ENCODE measurements around the gene TMED10.
"Not testable (repeated sequence)": the region's sequence is repeated elsewhere in the genome, so short reads cannot be mapped to it uniquely, and the experiment has no call there.

TMED10 gene

GRCh38 chr14:75156901-75157300 is 19.5 kb downstream of the TMED10 start:
- FAIRE-seq, result no peak

- no peak for FAIRE-seq
These were observed 20.3 kb downstream of the TMED10 start for GRCh38 chr14:75156111-75156510.

- no peak for FAIRE-seq
These were observed 21.2 kb downstream of the TMED10 start for GRCh38 chr14:75155169-75155568.

- FAIRE-seq, result no peak
These were observed 23.1 kb downstream of the TMED10 start for GRCh38 chr14:75153295-75153694.

GRCh38 chr14:75151851-75152250 is 24.6 kb downstream of the TMED10 start:
- no peak for FAIRE-seq

- not testable (repeated sequence) for FAIRE-seq
These were observed 25.8 kb downstream of the TMED10 start for GRCh38 chr14:75150637-75151036.

GRCh38 chr14:75150150-75150549 is 26.3 kb downstream of the TMED10 start:
- no peak for FAIRE-seq

GRCh38 chr14:75147423-75148071 is 28.9 kb downstream of the TMED10 start:
- FAIRE-seq, result no peak

GRCh38 chr14:75144944-75145343 is 31.5 kb downstream of the TMED10 start:
- FAIRE-seq, result no peak

- no peak for FAIRE-seq
These were observed 32.5 kb downstream of the TMED10 start for GRCh38 chr14:75143761-75144527.

- no peak for FAIRE-seq
These were observed 33.9 kb downstream of the TMED10 start for GRCh38 chr14:75142494-75142893.

GRCh38 chr14:75141967-75142366 is 34.4 kb downstream of the TMED10 start:
- no peak for FAIRE-seq

GRCh38 chr14:75141062-75141461 is 35.4 kb downstream of the TMED10 start:
- no peak for FAIRE-seq

- FAIRE-seq, result no peak
These were observed 35.8 kb downstream of the TMED10 start for GRCh38 chr14:75140620-75141019.

GRCh38 chr14:75139185-75139584 is 37.2 kb downstream of the TMED10 start:
- FAIRE-seq, result no peak

- FAIRE-seq, result no peak
These were observed 37.9 kb downstream of the TMED10 start for GRCh38 chr14:75138492-75138891.

GRCh38 chr14:75134644-75135043 is 41.8 kb downstream of the TMED10 start:
- no peak for FAIRE-seq

- FAIRE-seq, result no peak
These were observed 42.8 kb downstream of the TMED10 start for GRCh38 chr14:75133597-75133996.

- peak; percentile 97 for FAIRE-seq
These were observed 43.9 kb downstream of the TMED10 start for GRCh38 chr14:75132382-75133086.

- FAIRE-seq, result no peak
These were observed 47.8 kb downstream of the TMED10 start for GRCh38 chr14:75128596-75128990.

GRCh38 chr14:75127903-75128595 is 48.4 kb downstream of the TMED10 start:
- FAIRE-seq, result no peak

- FAIRE-seq, result not testable (repeated sequence)
These were observed 49.0 kb downstream of the TMED10 start for GRCh38 chr14:75127474-75127820.
